GM21723 (cell line): ENCODE results near the gene KRTAP4-1.
"Not testable (repeated sequence)": the region's sequence is repeated elsewhere in the genome, so short reads cannot be mapped to it uniquely, and the experiment has no call there.

Experiments used
- ATAC-seq: cut with Tn5 transposase; IDR thresholded peaks from one replicate; pipeline ENCODE4 v1.9.1; 2021; ENCODE audit warnings: mild to moderate bottlenecking, moderate library complexity; ENCODE audit not compliant: unreplicated experiment

The KRTAP4-1 gene

GRCh38 chr17:41184480-41184961 lies at the start of gene KRTAP4-1:
TSS of gene KRTAP4-1 (minus strand) at chr17:41184911. CDS start at chr17:41184854, 57 bp downstream.
- no peak for ATAC-seq

DNA sequence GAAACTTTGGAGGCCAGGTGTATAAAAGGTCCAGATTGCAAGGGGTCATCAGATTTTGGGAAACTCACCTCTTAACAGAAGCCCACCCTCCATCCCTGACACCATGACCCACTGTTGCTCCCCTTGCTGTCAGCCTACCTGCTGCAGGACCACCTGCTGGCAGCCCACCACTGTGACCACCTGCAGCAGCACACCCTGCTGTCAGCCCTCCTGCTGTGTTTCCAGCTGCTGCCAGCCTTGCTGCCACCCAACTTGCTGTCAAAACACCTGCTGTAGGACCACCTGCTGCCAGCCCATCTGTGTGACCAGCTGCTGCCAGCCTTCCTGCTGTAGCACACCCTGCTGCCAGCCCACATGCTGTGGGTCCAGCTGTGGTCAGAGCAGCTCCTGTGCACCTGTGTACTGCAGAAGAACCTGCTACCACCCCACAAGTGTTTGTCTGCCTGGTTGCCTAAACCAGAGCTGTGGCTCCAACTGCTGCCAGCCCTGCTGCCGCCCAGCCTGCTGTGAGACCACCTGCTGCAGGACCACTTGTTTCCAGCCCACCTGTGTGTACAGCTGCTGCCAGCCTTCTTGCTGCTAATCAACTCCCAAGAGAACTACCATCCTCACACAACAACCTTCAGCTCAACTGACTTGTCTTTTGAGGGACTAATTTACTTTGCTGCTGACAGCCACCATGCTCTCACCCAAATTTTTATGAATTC lies 47.8 kb upstream of the KRTAP4-1 start, which contains the start of gene KRTAP9-3:
Gene KRTAP9-3, plus strand, starts transcription at position 51 of the 707 bp plus-strand sequence. Its CDS starts 53 bp downstream, at position 104.
- not testable (repeated sequence) for ATAC-seq

- ATAC-seq: no peak
These were observed 47.0 kb upstream of the KRTAP4-1 start for GRCh38 chr17:41231731-41232130.

DNA sequence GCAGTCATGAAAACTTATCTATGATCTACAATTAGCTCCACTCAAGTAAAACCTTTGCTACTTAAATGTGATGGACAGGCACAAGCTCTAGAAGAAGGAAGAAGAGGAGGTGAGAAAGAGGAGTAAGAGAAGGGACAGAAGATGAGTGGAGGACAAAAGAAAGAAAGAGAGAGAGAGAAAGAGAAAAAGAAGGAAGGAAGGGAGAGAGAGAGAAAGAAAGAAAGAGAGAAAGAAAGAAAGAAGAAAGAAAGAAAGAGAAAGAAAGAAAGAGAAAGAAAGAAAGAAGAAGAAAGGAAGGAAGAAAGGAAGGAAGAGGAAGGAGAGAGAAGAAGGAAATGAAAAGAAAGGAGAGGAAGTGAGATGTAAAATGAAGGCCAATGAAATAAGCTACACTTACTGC lies 45.4 kb upstream of the KRTAP4-1 start:
- no peak for ATAC-seq

- ATAC-seq: not testable (repeated sequence)
These were observed 41.9 kb upstream of the KRTAP4-1 start, which contains the start of gene KRTAP9-2 for GRCh38 chr17:41226598-41227095. TSS of gene KRTAP9-2 (plus strand) at chr17:41226648. CDS start at chr17:41226655, 7 bp downstream.

DNA sequence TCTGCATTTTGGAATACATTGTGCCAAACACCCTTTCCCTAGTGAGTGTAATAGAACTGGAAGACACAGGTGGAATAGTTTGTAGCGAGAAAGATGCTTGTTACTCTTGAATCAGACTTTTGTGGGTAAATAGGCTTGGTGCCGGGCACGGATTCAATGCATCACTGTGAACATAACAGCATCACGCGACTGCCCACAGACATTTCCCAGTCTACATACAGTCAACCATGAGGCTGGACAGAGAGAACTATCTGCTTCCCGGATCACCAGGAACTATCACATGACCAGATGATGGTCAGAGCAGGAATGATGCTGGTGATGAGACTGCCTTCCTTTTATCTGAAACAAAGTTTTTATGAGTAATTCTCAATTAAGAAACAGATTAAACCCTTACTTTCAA lies 41.3 kb upstream of the KRTAP4-1 start:
- no peak for ATAC-seq

GRCh38 chr17:41223821-41224220 lies 39.1 kb upstream of the KRTAP4-1 start:
- ATAC-seq: no peak

GRCh38 chr17:41215681-41216080 lies 31.0 kb upstream of the KRTAP4-1 start:
- ATAC-seq: no peak

DNA sequence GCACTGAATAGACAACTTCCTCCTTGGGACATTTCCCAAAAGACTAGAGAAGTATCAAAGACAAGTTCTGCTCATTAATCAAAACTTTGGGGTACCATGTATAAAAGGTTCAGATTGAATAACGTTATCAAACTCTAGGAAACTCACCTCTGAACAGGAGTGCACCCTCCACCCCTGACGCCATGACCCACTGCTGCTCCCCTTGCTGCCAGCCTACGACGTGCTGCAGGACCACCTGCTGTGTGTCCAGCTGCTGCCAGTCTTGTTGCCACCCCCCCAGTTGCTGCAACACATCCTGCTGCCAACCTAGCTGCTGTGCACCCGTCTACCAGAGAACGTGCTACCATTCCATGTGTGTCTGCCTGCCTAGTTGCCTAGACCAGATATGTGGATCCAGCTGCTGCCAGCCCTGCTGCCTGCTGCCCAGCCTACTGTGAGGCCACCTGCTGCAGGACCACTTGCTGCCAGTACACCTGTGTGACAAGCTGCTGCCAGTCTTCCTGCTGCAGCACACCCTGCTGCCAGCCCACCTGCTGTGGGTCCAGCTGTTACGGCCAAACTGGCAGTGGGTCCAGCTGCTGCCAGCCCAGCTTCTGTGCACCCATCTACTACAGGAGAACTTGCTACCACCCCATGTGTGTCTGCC lies 27.9 kb upstream of the KRTAP4-1 start:
- no peak for ATAC-seq

GRCh38 chr17:41211845-41212466 lies 27.2 kb upstream of the KRTAP4-1 start:
- no peak for ATAC-seq

- no peak for ATAC-seq
These were observed 14.8 kb upstream of the KRTAP4-1 start for GRCh38 chr17:41199421-41200078.

DNA sequence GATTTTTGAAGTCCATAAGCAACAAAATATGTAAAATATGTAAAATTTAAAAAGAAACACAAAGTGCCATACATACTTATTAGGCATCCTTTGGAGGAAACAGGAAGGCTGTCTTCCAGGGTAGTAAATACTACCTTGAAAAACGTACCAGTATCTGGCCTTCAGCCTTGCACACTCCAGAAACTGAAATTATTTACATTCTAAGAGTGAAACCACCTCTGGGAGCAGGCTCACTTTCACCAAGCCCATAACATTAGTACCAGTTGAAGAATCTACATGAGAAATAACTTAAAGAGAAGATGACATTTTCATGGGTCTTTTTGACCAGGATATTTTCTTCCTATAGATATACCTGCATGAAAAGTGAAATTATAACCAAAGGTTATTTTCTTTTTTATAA lies 11.4 kb upstream of the KRTAP4-1 start:
- no peak for ATAC-seq

- no peak for ATAC-seq
These were observed 5.6 kb upstream of the KRTAP4-1 start for GRCh38 chr17:41190328-41190727.

GRCh38 chr17:41189837-41190318 lies 5.2 kb upstream of the KRTAP4-1 start, which contains the start of gene KRTAP9-1:
TSS of gene KRTAP9-1 (plus strand) at chr17:41189887. CDS start at chr17:41189887, 0 bp downstream.
- not testable (repeated sequence) for ATAC-seq

- ATAC-seq: no peak
These were observed 2.2 kb upstream of the KRTAP4-1 start for GRCh38 chr17:41186872-41187271.

GRCh38 chr17:41185001-41185400 lies 290 bp upstream of the KRTAP4-1 start:
- ATAC-seq: no peak

DNA sequence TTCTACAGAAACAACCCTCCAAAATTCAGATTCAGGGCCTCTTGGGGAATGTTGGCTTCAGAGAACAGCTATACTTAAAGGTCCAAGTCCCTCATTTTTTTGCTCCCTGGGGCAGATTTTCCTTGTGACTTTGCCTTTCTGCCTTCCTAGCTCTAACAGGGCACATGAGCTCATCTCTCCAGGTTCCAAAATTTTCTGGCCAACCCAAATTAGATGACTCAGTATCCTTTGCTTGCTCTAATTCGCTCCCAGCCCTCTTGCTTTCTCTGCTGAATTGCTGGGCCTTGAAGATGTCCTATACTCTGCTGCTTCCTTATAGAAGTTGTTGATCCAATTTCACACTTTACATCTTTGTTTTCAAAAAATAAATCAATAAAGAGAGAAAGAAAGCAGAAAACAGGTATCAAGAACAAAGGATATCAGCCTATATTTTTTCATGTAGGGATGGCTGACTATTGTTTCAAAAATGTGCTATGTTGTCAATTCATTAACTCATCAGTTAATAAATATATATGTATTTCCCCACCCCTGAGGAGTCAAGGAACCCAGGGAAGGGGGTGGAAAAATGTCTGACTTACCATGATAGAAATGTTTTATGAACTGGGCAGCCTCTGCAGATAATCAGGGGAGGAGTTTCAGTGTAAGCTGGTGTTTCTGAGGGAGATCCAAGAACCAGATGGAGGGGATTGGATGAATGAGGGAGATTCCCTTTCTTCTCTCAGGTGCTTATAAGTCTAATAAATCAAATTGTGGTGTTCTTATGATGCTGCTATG lies 5.7 kb downstream of the KRTAP4-1 start:
- ATAC-seq: no peak

- ATAC-seq: no peak
These were observed 6.4 kb downstream of the KRTAP4-1 start for GRCh38 chr17:41178341-41178740.

- no peak for ATAC-seq
These were observed 6.9 kb downstream of the KRTAP4-1 start, which contains the start of gene KRTAP4-2 for GRCh38 chr17:41177727-41178271. TSS of gene KRTAP4-2 (minus strand) at chr17:41178221. CDS start at chr17:41178164, 57 bp downstream.
